ENCODE measurements around the gene HOXD9. TPM values are rescaled to one million over a fixed set of nuclear protein-coding genes. Genes with fewer than 3 reads are reported as not detected.

Gene HOXD9
- total RNA-seq, 4 donors from 2014 or later: 3.8 to 78.1 (median 46.4) TPM

DNA sequence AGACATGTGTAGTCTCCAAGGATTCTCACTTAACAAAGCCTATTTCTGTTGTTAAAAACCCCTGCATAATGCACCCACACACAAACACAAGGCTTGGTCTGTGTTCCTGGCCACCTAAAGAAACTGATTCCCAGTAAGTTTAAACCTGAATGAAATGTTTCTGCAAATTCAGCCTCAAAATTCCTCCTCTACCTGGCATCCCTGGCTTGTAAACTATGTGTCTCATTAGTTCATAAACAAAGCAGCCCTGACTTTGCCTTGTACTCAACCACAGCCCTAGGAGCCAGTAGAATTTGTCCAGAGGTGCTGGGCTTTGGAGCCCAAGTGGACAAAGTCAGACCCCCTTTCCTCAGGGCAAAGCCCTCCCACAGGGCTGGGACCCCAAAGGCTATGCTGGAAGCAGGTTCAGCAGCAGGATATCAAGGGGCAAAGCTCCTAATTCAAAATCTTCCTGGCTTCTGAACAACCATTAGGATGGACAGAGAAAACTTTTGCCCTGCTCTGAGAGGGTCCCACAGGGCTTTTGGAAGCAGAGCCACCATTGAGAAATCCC is 32.6 kb upstream of the HOXD9 start:
- H3K4me3 ChIP-seq: no peak overlapping the region
- H3K9me3 ChIP-seq: no peaks in the 10 kb centered on the region
- TF ChIP-seq CTCF (IDR thresholded peaks at IDR 0.05) (no peak), POLR2A (IDR thresholded peaks at IDR 0.05) (no peak)
- H3K27ac ChIP-seq: no peak overlapping the region
- H3K4me1 ChIP-seq: peaks cover 0 to 12% of the 10 kb centered on the region in 2 donors
- H3K36me3 ChIP-seq: no peaks in the 10 kb centered on the region
- H3K27me3 ChIP-seq: peaks cover 51 to 88% of the 10 kb centered on the region in 2 donors
- intact Hi-C loops (cut with DNase I; ENCODE audit: low total_unique reads): loop anchor here (10.0 kb wide), 1 partner anchor 405 kb away; no protein-coding TSS in a partner anchor
- no peak for DNase-seq

- Histone ChIP-seq H3K9me3 (no peaks in the 10 kb centered on the region), H3K27ac (no peak overlapping the region), H3K4me1 (peaks cover 0 to 12% of the 10 kb centered on the region in 2 donors), H3K36me3 (no peaks in the 10 kb centered on the region), H3K27me3 (peaks cover 51 to 90% of the 10 kb centered on the region in 2 donors), H3K4me3 (no peak overlapping the region)
- intact Hi-C loops (cut with DNase I; ENCODE audit: low total_unique reads): no loop called here
- DNase-seq: no peak
- no peak for TF ChIP-seq POLR2A (IDR thresholded peaks at IDR 0.05)
- TF ChIP-seq CTCF (IDR thresholded peaks at IDR 0.05): no peak
Observed at GRCh38 chr2:176090862-176091261, 31.7 kb upstream of the HOXD9 start.

DNA sequence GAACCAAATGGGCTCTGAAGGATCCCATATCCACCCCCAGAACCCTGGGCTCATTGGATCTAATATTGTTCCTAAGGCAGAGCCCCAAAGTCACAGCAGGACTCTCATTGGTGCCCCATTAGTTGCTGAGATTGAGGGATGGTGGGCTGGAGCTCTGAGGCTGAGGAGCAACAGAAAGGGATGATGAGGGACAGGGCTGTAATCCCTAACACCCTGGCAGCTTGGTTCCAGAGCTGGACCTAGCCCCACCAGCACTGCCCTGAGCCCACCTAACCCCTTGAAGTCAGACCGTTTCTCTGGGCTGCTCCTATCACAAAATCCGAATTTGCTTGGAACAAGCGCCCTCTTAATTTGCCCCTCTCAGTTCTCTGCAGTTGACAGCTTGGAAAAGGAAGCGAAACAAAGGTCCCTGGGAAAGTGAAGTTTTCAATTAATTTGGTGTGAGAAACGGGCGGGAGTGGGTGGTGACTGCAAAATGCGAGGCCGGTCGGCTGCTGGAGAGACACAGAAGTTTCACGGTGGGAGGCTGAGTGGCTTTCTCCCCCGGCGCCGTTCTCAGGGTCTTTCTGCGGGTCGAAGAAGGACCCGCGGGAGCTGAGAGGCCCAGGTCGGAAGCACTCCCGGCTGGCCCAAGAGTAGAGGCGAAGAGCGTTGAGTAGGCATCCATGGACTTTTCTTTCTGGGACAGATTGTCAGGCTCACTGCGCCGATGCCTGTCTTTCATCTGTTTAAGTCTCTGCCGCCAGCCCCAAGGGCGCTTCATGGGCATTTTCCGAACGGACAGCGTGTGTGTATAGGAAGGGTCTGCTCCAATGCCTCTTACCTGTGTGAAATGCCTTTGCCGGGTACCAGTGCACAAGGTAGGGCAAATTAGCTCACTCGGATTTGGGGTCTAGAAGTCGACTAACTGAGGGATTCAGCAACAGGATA is 30.9 kb upstream of the HOXD9 start:
- H3K27ac ChIP-seq: no peak overlapping the region
- H3K9me3 ChIP-seq: no peaks in the 10 kb centered on the region
- peaks cover 0 to 12% of the 10 kb centered on the region in 2 donors for H3K4me1 ChIP-seq
- peaks cover 53 to 90% of the 10 kb centered on the region in 2 donors for H3K27me3 ChIP-seq
- intact Hi-C loops (cut with DNase I; ENCODE audit: low total_unique reads): no loop called here
- H3K36me3 ChIP-seq: no peaks in the 10 kb centered on the region
- DNase-seq: no peak
- TF ChIP-seq POLR2A (IDR thresholded peaks at IDR 0.05): no peak
- no peak for TF ChIP-seq CTCF (IDR thresholded peaks at IDR 0.05)
- no peak overlapping the region for H3K4me3 ChIP-seq

GRCh38 chr2:176092270-176093144 is 30.0 kb upstream of the HOXD9 start, which contains the start of gene HOXD13:
Gene HOXD13 (plus strand): TSS chr2:176092721. CDS start chr2:176092891, 170 bp downstream.
- intact Hi-C loops (cut with DNase I; ENCODE audit: low total_unique reads): no loop called here
- Histone ChIP-seq H3K9me3 (no peaks in the 10 kb centered on the region), H3K36me3 (no peaks in the 10 kb centered on the region), H3K27me3 (peaks cover 58 to 90% of the 10 kb centered on the region in 2 donors), H3K4me3 (peak within 1 kb of the TSS in 1 of 2 donors; percentile 14), H3K27ac (no peak within 1 kb of the TSS), H3K4me1 (peaks cover 0 to 16% of the 10 kb centered on the region in 2 donors)
- DNase-seq: no peak
- TF ChIP-seq CTCF (IDR thresholded peaks at IDR 0.05): no peak
- no peak for TF ChIP-seq POLR2A (IDR thresholded peaks at IDR 0.05)
